GM19395 (cell line): ENCODE measurements around the gene SGTB.
"Not testable (repeated sequence)": the region's sequence is repeated elsewhere in the genome, so short reads cannot be mapped to it uniquely, and the experiment has no call there.

Experiments used
- ATAC-seq: cut with Tn5 transposase; IDR thresholded peaks from one replicate; pipeline ENCODE4 v1.9.1; 2021; ENCODE audit warnings: mild to moderate bottlenecking, moderate library complexity; ENCODE audit not compliant: unreplicated experiment

The SGTB gene

DNA sequence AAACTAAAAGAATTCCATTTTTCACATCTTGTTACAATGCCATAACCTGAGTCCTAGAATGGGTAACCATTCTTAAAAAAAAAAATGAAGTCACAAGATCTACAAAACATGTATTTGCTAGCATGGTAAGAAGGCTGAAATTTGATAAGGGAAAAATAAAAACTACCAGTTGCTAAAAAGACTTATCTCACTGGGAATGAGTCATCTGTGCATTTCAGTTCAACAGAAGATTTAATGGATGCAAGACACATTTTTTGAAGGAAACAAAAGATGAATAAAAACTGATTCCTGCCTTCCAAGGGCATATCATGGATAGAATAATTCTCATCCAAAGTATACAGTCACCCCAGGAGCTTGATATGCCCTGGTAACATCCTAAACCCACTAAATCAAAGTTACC is 47.2 kb downstream of the SGTB start:
- no peak for ATAC-seq

DNA sequence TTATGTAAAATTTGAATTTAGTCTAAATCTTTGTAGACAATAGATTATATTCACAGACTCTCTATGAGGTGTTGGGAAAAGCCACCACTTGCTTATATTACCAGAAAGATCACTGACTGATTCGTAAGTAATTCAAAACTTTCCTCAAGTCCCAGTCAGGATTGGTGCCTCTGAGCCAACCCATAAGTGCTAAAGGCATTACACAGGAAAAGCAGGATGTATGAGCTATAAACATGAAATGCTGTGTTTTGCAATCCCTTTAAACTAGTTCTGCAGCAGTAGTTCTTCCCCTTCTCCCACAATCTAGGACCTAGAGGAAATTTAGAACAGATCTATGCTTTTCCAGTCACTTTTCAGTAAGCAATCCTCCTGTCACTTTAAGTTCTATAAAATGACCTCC is 49.1 kb downstream of the SGTB start:
- ATAC-seq = no peak

DNA sequence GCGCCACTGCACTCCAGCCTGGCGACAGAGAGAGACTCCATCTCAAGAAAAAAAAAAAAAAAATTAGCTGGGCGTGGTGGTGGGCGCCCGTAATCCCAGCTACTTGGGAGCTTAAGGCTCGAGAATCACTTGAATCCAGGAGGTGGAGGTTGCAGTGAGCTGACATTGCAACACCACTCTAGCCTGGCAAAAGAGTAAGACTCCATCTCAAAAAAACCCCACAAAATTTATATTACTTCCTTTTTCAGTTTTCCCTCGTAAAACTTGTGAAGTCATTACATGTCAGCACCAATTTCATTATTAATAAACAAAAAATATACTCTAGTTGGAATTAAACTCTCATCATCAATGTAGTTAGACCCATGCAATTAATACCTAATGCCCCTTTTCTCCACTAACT is 53.2 kb downstream of the SGTB start:
- no peak for ATAC-seq

DNA sequence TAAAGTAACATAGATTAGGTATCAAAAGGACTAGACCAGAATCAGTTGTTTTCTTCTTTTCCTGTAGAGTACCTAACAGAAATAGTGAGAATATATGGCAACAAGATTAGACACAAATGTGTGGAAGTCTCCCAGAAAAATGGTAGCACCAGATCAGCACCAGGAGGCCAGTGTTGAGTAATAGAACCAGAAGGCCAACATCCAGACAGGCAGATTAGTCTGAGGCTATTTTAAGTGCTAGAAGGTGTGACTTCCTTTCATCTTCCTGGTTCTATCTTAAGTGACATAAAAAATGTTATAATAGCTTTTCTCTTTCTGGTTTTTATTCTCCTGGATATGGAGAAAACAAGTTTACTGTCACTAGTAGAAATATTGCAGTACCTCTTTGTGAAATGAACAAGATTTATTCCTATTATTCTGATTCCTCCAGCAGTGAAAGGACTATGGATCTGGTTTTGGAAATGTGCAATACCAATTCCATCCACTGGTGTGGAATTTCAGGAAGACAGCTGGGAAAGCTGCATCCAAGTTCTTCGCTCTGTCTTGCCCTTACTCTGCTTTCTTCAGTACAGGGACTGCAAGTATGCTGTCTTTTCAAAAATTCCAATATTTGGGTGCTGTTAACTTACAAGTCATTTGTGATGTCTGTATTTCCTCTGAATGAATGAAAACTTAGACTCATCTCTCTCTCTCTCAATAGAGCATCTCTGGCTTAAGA is 57.9 kb downstream of the SGTB start:
- no peak for ATAC-seq

DNA sequence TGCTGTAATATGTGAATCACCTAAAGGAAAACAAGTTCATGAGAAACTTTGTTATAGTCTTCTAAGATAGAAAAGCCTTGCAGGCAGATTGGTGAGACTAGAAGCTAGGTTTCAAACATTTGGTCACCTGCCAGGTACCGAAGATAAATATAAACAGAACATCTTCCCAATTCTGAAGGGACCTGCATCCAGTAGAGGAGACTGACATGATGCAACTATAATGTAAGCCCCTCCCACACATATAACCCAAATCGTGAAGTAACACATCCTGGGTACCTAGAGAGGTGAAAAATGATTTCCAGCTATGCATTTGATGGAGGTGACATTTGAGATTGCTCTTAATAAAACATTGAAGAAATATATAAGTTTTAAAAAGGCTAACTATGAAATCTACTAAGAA is 67.2 kb downstream of the SGTB start:
- no peak for ATAC-seq

DNA sequence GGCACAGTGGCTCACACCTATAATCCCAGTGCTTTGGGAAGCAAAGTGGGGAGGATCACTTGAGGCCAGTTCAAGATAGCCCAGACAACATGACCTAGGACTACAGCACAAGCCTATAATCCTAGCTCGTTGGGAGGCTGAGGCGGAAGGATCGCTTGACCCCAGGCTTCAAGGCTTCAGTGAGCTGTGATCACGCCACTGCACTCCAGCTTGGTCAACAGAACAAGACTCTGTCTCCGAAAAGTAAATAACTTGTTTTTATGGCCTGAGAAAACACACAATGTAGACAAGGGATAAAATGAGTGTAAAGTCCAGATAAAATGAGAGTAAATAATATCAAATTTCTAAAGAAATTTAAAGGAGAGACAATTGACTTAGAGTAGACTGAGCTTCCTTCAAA is 70.8 kb downstream of the SGTB start:
- ATAC-seq = no peak

DNA sequence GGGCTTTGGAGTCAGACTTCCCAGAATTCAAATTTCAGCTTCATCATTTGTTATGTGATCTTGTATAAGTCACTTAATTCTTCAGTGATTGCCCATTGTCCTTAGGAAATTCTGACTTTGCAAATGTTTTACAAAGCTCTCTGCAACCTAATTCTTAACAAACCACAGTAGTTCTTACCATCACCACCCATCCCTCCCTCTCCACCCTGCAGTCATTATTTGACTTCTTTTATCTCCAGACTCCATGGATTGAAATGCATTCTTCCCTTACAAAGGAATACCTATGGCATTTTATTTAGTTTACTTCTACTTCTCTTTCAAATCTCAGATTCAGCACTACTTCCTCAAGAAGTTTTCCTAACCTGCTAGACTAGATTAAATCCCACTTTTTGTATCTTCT is 74.0 kb downstream of the SGTB start:
- no peak for ATAC-seq

DNA sequence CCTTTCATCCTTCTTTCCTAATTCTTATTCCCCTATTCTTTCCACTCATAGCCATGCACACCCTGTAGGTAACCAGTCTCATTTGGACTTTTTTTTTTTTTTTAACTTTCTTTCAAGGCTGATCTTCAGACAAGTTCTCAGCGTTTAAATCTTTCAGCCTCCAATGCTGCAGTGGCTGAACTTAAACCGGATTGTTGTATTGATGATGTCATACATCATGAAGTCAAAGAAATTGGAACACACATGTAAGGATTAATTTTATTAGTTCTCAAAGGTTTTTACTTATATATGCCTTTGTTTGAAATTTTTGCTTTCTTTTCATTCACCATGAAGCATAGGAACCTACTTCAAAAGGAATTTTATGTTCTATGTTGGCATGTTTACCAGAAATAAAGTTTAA is 75.0 kb downstream of the SGTB start:
- no peak for ATAC-seq

DNA sequence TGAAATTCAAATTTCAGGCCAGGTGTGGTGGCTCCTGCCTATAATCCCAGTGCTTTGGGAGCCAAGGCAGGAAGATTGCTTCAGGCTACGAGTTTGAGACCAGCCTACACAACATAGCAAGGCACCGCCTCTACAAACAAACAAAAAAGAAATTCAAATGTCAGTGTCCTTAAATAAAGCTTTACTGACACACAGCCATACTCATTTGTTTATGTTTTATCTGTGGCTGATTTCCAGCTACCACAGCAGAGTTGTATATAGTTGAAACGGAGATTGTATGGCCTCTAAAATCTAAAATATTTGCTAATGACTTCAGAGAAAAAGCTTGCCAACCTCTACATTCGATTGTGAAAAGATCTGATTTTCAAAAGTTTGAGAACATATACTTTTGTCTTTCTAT is 81.7 kb downstream of the SGTB start:
- no peak for ATAC-seq

DNA sequence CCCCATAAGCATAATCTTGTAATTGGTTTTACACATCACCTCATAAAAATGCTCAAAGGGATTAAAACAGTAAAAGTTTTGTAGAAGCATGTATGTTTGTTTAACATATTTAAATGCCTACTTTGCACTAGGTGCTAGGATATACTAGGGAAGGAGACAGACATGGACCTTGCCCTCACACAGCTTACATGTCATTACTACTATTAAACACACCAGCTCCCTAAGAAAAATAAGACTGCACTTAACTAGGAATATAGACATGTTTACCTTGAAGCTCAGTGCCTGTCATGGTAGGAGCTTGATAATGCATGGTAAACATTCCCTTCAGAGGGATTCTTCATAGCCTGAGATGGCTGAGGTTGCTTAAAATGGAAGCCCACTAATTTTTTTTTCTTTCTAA is 90.9 kb downstream of the SGTB start:
- ATAC-seq = no peak

DNA sequence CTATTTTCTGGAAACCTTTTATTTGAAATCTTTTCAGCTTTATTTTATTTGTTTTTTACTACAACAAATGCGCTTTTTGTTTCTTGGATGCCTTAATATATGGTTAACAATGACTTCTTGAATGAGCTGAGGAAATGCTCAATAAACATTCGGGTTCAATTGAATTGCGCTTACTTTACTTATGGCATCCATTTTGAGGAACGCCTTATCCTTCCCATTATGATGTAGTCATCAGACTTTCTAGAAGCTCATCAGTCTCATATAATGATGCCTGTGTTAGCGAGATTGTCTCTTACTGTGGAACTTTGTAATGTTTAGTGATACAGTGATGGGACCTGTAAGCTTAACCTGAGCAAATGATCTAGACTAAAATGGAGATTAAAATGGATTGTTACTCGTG is 96.2 kb downstream of the SGTB start:
- ATAC-seq = no peak

DNA sequence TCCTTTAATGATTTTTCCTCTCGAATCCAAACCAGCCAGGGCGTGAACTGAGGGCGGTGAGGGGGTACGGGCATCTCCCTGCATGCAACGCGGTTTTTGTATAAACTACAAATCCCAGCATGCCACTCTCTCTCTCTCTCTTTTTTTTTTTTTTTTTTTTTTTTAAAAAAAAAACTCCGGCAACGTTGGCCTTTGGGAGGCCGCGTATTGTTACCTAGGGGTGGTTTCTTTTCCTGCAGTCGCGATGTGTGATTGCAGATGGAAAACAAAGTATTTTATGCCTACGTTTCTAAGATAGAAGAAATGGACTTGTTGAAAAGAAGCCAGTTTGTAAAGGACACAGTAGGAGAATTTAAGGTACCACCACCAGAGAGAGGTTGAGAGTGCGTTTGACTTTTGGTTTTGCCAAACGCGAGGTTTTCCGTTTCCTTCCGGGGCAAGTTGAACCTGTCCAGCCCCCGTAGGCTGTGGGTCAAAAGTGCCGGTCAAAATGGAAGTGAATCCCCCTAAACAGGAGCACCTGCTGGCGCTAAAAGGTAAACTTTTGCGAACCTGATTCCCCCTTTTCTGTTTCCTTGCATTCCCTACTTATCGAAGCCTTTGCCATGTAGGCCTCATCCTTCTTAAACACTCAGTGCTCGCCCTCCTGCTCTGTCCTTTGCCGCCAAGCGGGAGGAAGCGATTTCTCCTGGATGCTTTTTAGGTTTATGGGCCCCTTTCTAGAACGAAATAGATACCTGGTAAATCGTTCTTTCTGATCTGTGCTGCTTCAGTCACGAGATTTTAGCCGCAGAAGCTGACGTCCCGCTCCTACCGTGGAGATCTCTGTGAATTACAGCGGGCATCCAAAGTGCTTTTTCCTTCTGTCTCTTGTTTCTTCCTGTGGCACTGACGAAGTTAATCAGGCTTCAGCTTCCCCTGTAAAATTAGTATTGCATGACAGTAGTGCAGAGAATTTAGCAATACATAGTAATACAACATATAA is 97.0 kb downstream of the SGTB start, which contains the start of the genes SHLD3 and TRAPPC13:
Gene SHLD3, plus strand, starts transcription at position 457 of the 985 bp plus-strand sequence. CDS start 4,561 bp downstream, outside the sequence.
Gene TRAPPC13, plus strand, starts transcription at position 457 of the 985 bp plus-strand sequence. Its CDS starts 34 bp downstream, at position 491.
- ATAC-seq = peak; percentile 84

DNA sequence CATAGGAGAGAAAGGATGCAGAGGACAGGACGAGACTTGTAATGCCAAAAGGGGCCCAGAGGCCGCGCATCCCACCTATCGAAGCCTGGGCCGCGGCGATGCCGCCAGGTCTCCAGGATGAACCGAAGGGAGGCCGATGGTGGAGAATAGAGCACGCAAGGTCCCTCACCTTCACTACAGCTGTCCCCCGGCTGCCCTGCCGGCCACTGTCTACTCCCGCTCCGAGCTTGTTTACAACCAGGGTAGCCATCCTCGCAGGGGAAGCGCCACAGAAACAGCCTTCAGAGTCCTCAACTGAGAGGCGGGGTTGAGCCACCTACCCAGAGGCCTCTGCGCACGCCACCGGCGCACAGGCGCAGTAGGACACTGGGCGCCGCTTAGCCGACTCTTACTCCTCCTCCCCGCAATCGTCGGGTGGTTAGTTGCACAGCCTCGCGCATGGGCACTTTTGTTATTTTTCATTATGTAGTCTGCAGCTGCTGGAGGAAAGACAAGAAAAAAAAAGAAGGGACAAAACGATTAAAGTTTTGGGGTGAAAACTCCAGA is 97.8 kb downstream of the SGTB start, which contains the start of gene TRIM23:
Gene TRIM23, minus strand, starts transcription at position 309 of the 546 bp plus-strand sequence. Its CDS starts 59 bp downstream, at position 250.
- peak; percentile 95 for ATAC-seq

DNA sequence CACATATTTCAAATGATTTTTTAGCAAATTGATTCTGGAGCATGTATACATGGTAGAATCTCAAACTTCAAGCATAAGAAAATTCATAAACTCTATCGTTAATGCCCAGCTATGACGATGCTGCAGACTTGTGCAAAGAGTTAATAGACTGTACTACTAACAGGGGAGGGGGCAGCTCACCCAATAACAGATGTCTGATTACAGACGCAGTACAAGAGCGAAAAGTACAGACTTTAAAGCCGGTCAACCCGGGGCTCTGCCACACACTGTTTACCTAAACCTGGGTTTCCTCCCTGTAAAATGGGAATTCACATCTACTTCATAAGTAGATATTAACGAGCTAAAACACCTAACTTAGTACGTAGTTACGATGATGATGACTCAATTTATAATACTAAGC is 98.4 kb downstream of the SGTB start:
- ATAC-seq = no peak

DNA sequence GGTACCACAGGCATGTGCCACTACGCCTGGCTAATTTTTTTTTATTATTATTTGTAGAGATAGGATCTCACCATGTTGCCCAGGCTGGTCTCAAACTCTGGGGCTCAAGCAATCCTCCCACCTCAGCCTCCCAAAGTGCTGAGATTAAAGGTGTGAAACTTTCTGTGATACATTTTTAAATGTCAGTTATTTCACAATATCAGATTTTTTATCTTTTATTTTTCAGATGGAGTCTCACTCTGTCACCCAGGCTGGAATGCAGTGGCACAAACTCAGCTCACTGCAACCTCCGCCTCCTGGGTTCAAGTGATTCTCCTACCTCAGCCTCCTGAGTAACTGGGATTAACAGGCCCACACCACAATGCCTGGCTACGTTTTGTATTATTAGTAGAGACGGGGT is 99.9 kb downstream of the SGTB start:
- not testable (repeated sequence) for ATAC-seq

DNA sequence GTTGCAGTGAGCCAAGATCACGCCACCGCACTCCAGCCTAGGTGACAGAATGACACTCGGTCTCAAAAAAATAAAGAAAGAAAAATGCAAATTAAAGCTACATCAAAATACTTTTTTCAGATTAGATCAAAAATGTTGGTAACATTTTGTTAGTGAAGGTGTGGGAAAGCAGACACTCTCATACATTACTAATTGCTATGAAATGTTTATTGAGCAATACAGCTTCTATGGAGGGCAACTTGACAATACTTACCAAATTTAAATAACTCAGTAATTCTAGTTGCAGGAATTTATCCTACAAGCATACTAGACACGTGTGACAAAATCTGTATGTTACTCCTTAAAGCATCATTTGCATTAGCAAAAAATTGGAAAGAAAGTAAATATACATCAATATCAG is 101.9 kb downstream of the SGTB start:
- ATAC-seq = no peak
